ENCODE results near the gene TIAM2. TPM values are rescaled to one million over a fixed set of nuclear protein-coding genes. Genes with fewer than 3 reads are reported as not detected.
"Not testable (repeated sequence)": the region's sequence is repeated elsewhere in the genome, so short reads cannot be mapped to it uniquely, and the experiment has no call there.

Gene TIAM2
- total RNA-seq, 6 donors from 2014 or later, result 5.6 to 25.1 (median 7.7) TPM

DNA sequence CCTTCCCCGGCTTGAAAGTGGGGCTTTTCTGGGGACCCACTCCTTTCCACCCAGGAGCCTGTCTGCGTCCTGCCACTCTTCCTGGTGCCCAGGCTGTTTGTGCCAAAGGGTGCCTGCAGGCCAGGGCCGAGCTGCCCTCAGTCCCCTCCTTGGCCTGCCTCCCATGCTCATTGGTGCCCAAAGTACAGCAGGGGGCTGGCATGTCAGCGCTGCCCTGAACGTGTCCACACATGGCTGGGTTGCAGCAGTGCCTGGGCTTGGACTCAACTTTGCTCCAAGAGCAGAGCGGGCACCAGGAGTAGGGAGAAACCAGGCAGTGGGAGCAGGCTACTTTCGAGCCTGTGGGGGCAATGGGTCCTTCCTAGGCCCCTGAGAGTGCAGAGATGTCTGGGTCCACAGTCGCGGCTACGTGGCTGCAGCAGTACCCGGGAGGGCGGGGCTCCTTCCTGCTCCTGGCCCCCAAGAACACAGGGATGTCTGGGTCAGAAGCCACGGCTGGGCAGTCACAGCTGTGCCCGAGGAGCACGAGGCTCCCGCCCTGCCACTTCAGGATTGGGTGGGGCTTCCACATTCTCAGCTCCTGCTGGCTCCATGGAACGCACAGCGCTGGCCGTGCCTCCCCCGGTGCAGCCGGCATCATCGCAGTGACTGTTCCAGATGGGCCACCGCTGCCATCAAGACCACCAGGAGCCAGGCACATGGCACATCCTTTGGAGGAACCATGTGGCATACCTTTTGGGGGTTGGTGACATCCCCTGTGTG is 218.7 kb downstream of the TIAM2 start:
- no peaks in the 10 kb centered on the region for H3K9me3 ChIP-seq
- no peak overlapping the region for H3K27ac ChIP-seq
- no peaks in the 10 kb centered on the region for H3K27me3 ChIP-seq
- no peaks in the 10 kb centered on the region for H3K36me3 ChIP-seq
- DNase-seq (peak in 1 of 2 donors; percentile 60), ATAC-seq (ENCODE audit: low FRiP score in 2 of 2) (no peak)
- WGBS, 2 donors, result 79 to 100% methylated on average over 2 to 22 of the region's 23 CpGs
- no peaks in the 10 kb centered on the region for H3K4me1 ChIP-seq
- H3K4me3 ChIP-seq, result no peak overlapping the region
- TF ChIP-seq, protein P1, sequence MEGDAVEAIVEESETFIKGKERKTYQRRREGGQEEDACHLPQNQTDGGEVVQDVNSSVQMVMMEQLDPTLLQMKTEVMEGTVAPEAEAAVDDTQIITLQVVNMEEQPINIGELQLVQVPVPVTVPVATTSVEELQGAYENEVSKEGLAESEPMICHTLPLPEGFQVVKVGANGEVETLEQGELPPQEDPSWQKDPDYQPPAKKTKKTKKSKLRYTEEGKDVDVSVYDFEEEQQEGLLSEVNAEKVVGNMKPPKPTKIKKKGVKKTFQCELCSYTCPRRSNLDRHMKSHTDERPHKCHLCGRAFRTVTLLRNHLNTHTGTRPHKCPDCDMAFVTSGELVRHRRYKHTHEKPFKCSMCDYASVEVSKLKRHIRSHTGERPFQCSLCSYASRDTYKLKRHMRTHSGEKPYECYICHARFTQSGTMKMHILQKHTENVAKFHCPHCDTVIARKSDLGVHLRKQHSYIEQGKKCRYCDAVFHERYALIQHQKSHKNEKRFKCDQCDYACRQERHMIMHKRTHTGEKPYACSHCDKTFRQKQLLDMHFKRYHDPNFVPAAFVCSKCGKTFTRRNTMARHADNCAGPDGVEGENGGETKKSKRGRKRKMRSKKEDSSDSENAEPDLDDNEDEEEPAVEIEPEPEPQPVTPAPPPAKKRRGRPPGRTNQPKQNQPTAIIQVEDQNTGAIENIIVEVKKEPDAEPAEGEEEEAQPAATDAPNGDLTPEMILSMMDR (IDR thresholded peaks at IDR 0.05), result no peak

GRCh38 chr6:155215906-155216305 is 220.8 kb downstream of the TIAM2 start:
- H3K27me3 ChIP-seq, result no peaks in the 10 kb centered on the region
- no peak overlapping the region for H3K27ac ChIP-seq
- WGBS, 2 donors, result 92 to 93% methylated on average over 3 to 4 of the region's 4 CpGs
- ATAC-seq (ENCODE audit: low FRiP score in 2 of 2) (no peak), DNase-seq (no peak)
- H3K36me3 ChIP-seq, result no peaks in the 10 kb centered on the region
- H3K4me1 ChIP-seq, result no peaks in the 10 kb centered on the region
- H3K4me3 ChIP-seq, result no peak overlapping the region
- TF ChIP-seq, protein P1 (IDR thresholded peaks at IDR 0.05), result no peak
- TF ChIP-seq EP300 (IDR thresholded peaks at IDR 0.05) (no peak), POLR2AphosphoS5 (IDR thresholded peaks at IDR 0.05) (no peak), POLR2A (IDR thresholded peaks at IDR 0.05) (no peak)
- H3K9me3 ChIP-seq, result no peaks in the 10 kb centered on the region

DNA sequence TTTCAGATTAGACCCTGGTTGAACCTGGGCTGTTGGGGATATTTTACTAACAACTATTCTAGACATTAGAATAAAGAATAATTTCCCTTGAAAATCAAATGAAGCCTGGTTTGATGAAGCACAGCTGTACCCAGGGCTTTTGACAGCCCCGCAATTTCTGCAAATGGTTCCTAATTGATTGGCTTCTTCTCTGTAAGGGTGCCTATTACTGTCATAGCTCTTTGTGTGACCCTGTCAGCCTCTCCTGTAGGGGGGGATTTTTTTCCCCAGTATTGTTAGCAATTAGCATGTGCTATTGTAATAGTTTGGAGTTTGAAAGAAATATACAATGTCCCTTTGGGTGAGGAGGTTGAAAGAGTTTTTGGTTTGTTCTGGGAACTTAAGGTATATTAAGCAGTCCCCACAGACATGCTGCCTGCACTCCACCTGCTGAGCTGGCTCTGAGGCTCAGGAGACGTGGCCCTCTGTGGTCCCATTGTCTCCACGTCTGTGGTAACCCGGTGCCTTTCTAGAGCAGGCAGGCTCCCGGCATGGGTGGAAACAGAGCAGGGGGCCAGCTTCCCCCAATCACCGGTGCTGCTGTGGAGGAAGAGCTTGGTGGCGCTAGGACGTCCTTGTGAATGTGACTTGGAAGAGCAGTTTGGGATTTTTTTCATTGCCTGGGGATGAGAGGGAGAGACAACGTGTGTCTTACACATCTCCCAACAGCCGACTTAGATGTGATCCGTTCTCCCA is 221.4 kb downstream of the TIAM2 start:
- ATAC-seq (ENCODE audit: low FRiP score in 2 of 2), result no peak
- Histone ChIP-seq H3K27ac (no peak overlapping the region), H3K4me1 (no peaks in the 10 kb centered on the region)

DNA sequence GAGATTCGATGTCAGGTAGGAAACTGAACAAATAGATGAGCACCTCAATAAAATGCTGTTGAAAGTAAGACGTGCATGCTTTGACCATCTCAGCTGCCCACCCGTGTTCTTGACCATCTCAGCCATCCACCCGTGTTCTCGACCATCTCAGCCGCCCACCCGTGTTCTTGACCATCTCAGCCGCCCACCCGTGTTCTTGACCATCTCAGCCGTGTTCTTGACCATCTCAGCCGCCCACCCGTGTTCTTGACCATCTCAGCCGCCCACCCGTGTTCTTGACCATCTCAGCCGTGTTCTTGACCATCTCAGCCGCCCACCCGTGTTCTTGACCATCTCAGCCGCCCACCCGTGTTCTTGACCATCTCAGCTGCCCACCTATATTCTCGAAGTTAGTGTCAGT is 223.6 kb downstream of the TIAM2 start:
- not testable (repeated sequence) for H3K4me3 ChIP-seq; H3K9me3 ChIP-seq; H3K4me1 ChIP-seq; H3K27me3 ChIP-seq; ATAC-seq (ENCODE audit: low FRiP score in 2 of 2); H3K27ac ChIP-seq; DNase-seq; H3K36me3 ChIP-seq
- 91 to 93% methylated on average over 19 to 20 of the region's 20 CpGs for WGBS, 2 donors

More for the DNA sequence above, 221.4 kb downstream of the TIAM2 start:
- H3K27me3 ChIP-seq, result no peaks in the 10 kb centered on the region
- no peaks in the 10 kb centered on the region for H3K36me3 ChIP-seq
- TF ChIP-seq POLR2A (IDR thresholded peaks at IDR 0.05), result no peak
- no peak for TF ChIP-seq POLR2AphosphoS5 (IDR thresholded peaks at IDR 0.05)
- no peak for TF ChIP-seq EP300 (IDR thresholded peaks at IDR 0.05)
- TF ChIP-seq, protein P1 (IDR thresholded peaks at IDR 0.05), result no peak
- 46 to 62% methylated on average over 11 of the region's 11 CpGs for WGBS, 2 donors
- H3K9me3 ChIP-seq, result no peaks in the 10 kb centered on the region
- no peak for DNase-seq
- no peak overlapping the region for H3K4me3 ChIP-seq

- Histone ChIP-seq H3K36me3 (no peaks in the 10 kb centered on the region), H3K27me3 (no peaks in the 10 kb centered on the region), H3K9me3 (no peaks in the 10 kb centered on the region), H3K4me1 (no peaks in the 10 kb centered on the region), H3K4me3 (no peak overlapping the region), H3K27ac (no peak overlapping the region)
- WGBS, 2 donors, result 90 to 91% methylated on average over 7 of the region's 7 CpGs
- no peak for ATAC-seq (ENCODE audit: low FRiP score in 2 of 2)
- no peak for DNase-seq
- TF ChIP-seq POLR2A (IDR thresholded peaks at IDR 0.05), result no peak
Observed at GRCh38 chr6:155219299-155219698, 224.2 kb downstream of the TIAM2 start.

Measured in upper lobe of left lung (tissue), 6 donors.